ENCODE results near the gene ANKFN1.

The ANKFN1 gene

DNA sequence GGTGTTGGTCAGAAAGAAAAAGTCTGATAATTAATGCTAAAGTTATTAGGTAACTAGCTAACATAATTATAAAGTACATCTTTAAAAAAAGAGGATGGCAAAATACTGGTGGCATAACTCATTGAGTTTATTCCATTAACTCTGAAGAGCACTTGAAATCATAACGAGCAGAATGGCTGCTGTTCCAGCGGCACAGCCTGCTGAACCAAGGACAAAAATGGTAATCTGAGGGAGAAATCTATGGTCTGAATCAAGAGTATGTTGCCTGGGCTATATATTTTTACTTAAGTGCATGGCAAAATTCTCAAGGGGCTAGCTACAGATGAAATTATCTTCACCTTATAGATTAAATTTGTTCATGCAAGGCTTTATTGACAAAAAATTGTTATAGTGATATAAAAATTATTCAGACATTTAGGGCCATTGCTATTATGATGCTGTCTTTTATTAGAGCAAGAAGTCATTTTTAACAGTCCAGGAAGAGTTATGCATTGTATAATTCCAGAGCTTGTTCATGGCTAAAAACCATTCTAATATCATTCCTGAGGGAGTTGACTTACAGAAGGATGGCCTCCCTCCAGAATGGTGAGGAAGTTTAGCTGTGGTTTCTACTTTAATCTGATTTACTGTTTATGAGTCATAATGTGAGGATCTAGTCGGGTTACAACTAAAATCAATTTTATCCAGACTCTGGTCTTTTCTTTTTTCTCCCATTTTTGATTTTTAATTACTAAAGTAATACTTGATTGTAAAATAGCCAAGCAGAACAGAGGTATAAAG is 41.4 kb upstream of the ANKFN1 start:
- H3K27me3 ChIP-seq, result no peaks in the 10 kb centered on the region
- TF ChIP-seq, protein P1, sequence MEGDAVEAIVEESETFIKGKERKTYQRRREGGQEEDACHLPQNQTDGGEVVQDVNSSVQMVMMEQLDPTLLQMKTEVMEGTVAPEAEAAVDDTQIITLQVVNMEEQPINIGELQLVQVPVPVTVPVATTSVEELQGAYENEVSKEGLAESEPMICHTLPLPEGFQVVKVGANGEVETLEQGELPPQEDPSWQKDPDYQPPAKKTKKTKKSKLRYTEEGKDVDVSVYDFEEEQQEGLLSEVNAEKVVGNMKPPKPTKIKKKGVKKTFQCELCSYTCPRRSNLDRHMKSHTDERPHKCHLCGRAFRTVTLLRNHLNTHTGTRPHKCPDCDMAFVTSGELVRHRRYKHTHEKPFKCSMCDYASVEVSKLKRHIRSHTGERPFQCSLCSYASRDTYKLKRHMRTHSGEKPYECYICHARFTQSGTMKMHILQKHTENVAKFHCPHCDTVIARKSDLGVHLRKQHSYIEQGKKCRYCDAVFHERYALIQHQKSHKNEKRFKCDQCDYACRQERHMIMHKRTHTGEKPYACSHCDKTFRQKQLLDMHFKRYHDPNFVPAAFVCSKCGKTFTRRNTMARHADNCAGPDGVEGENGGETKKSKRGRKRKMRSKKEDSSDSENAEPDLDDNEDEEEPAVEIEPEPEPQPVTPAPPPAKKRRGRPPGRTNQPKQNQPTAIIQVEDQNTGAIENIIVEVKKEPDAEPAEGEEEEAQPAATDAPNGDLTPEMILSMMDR (IDR thresholded peaks at IDR 0.05), result no peak
- H3K4me1 ChIP-seq (ENCODE audit: control insufficient read depth in 1 of 2, insufficient read depth in 1 of 2, low read depth in 1 of 2, low read length in 1 of 2), result no peaks in the 10 kb centered on the region
- H3K36me3 ChIP-seq, result no peaks in the 10 kb centered on the region
- H3K9me3 ChIP-seq, result no peaks in the 10 kb centered on the region
- no peak overlapping the region for H3K27ac ChIP-seq
- H3K4me3 ChIP-seq (ENCODE audit: low read depth in 1 of 2, low read length in 1 of 2), result no peak overlapping the region

DNA sequence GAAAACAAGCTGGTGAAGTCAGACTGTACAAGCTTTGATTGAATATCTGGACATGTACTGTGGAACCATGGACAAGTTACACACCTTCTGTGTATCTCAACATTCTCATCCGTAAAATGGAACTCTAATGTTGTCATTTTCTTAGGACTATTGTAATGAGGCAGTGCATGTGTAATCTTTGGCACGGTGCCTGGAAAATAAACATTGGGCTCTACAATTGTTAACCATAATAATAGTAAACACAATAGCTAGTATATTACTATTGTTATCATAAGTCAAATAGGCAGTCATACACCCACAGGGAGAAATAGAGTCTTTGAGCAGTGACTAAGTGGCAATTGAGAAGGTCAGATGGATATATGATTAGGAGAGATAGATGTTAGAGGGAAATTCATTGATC is 39.8 kb upstream of the ANKFN1 start:
- no peaks in the 10 kb centered on the region for H3K36me3 ChIP-seq
- no peaks in the 10 kb centered on the region for H3K27me3 ChIP-seq
- H3K27ac ChIP-seq, result no peak overlapping the region
- no peak overlapping the region for H3K4me3 ChIP-seq (ENCODE audit: low read depth in 1 of 2, low read length in 1 of 2)
- H3K4me1 ChIP-seq (ENCODE audit: control insufficient read depth in 1 of 2, insufficient read depth in 1 of 2, low read depth in 1 of 2, low read length in 1 of 2), result no peaks in the 10 kb centered on the region
- TF ChIP-seq, protein P1 (IDR thresholded peaks at IDR 0.05), result no peak
- no peaks in the 10 kb centered on the region for H3K9me3 ChIP-seq

DNA sequence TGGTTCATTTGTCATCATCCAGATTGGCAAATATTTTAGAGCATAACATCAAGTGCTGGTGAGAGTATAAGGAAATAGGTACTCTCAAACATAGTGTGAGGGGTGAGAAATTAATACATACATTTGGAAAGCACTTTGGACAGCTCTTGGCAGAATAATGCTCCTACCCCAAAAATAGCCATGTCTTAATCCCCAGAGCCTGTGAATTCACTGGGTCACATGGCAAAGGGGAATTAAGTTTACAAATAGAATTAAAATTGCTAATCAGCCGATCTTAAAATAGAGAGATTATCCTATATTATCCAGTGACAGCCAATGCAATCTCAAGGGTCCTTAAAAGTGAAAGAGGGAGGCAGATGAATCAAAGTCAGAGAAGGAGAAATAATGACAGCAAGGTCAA is 38.8 kb upstream of the ANKFN1 start:
- TF ChIP-seq, protein P1 (IDR thresholded peaks at IDR 0.05), result no peak
- Histone ChIP-seq H3K27me3 (no peaks in the 10 kb centered on the region), H3K4me3 (ENCODE audit: low read depth in 1 of 2, low read length in 1 of 2) (no peak overlapping the region), H3K27ac (no peak overlapping the region), H3K9me3 (no peaks in the 10 kb centered on the region), H3K4me1 (ENCODE audit: control insufficient read depth in 1 of 2, insufficient read depth in 1 of 2, low read depth in 1 of 2, low read length in 1 of 2) (no peaks in the 10 kb centered on the region), H3K36me3 (no peaks in the 10 kb centered on the region)

DNA sequence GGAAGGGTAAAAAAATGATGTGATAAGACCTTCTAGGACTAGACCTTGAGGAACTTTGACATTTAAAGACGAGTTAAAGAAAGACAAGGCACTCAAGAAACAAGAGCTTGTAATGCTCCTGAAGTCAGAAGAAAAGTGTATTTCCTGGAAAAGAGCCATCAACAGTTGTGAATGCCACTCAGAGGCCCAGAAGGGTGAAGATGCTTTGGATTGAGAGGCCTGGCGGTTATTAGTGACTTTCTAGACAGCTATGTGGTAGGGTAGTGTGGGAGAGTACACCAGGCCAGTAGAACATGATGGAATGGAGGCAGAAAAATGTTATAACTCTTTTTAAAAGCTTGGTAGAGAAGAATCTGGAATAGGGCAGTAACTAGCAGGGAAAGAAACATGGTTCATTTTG is 34.1 kb upstream of the ANKFN1 start:
- TF ChIP-seq, protein P1 (IDR thresholded peaks at IDR 0.05), result no peak
- no peak overlapping the region for H3K27ac ChIP-seq
- no peaks in the 10 kb centered on the region for H3K4me1 ChIP-seq (ENCODE audit: control insufficient read depth in 1 of 2, insufficient read depth in 1 of 2, low read depth in 1 of 2, low read length in 1 of 2)
- no peaks in the 10 kb centered on the region for H3K36me3 ChIP-seq
- H3K27me3 ChIP-seq, result no peaks in the 10 kb centered on the region
- no peaks in the 10 kb centered on the region for H3K9me3 ChIP-seq
- H3K4me3 ChIP-seq (ENCODE audit: low read depth in 1 of 2, low read length in 1 of 2), result no peak overlapping the region

DNA sequence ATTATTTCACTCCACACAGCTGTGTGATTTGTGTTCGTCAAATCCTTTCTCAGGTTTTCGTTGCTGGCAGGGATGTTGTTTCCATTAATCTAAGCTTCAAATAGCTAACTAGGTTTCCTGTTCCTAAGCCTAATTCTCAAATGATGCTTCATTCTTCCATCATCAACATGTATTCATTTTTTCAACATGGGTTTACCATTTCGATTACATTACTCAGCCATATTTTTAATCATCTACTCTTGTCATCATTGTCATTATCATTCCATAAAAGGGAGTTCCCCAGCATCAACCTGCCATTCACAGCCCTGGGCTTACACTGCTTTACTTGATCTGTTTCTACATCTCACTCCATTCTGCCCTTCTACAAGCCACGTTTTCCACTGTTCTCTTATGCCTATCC is 33.3 kb upstream of the ANKFN1 start:
- Histone ChIP-seq H3K27me3 (no peaks in the 10 kb centered on the region), H3K27ac (no peak overlapping the region), H3K4me3 (ENCODE audit: low read depth in 1 of 2, low read length in 1 of 2) (no peak overlapping the region), H3K4me1 (ENCODE audit: control insufficient read depth in 1 of 2, insufficient read depth in 1 of 2, low read depth in 1 of 2, low read length in 1 of 2) (no peaks in the 10 kb centered on the region), H3K36me3 (no peaks in the 10 kb centered on the region), H3K9me3 (no peaks in the 10 kb centered on the region)
- TF ChIP-seq, protein P1 (IDR thresholded peaks at IDR 0.05), result no peak
